ENCODE data around the gene TFDP2.

- TF ChIP-seq CTCF (IDR thresholded peaks at IDR 0.05) (no peak), POLR2A (IDR thresholded peaks at IDR 0.05) (no peak), POLR2AphosphoS5 (IDR thresholded peaks at IDR 0.05) (no peak), EP300 (IDR thresholded peaks at IDR 0.05) (no peak)
Measured at GRCh38 chr3:142124243-142124642, 25.1 kb downstream of the TFDP2 start.
